Muscle layer of duodenum (tissue), 2 donors: ENCODE measurements around the gene IFRD2.

Source experiments
- H3K27ac ChIP-seq: one replicate; pipeline ENCODE4 v1.7.0; 2013; ENCODE audit warnings: mild to moderate bottlenecking, low read length
- H3K27me3 ChIP-seq: one replicate; pipeline ENCODE4 v1.7.0; 2013; ENCODE audit warnings: low read depth, mild to moderate bottlenecking, control low read depth, low read length
- H3K36me3 ChIP-seq, 2 donors: one replicate each; pipeline ENCODE4 v1.7.0; 2013; ENCODE audit warnings: low read length in 2 of 2, control low read depth in 1 of 2, mild to moderate bottlenecking in 1 of 2; ENCODE audit not compliant: insufficient read depth in 2 of 2, control insufficient read depth in 1 of 2
- H3K4me1 ChIP-seq, 2 donors: one replicate each; pipeline ENCODE4 v1.7.0; 2013; ENCODE audit warnings: low read length in 2 of 2, mild to moderate bottlenecking in 2 of 2, control low read depth in 1 of 2, moderate library complexity in 1 of 2; ENCODE audit not compliant: insufficient read depth in 2 of 2, control insufficient read depth in 1 of 2
- H3K4me3 ChIP-seq, 2 donors: one replicate each; pipeline ENCODE4 v1.7.0; 2013; ENCODE audit warnings: low read length in 2 of 2, low read depth in 1 of 2, mild to moderate bottlenecking in 1 of 2
- H3K9me3 ChIP-seq, 2 donors: one replicate each; pipeline ENCODE4 v1.7.0; 2013; ENCODE audit warnings: low read length in 2 of 2, control low read depth in 1 of 2, mild to moderate bottlenecking in 1 of 2; ENCODE audit not compliant: control insufficient read depth in 1 of 2
- donor health status: healthy.

The IFRD2 gene

DNA sequence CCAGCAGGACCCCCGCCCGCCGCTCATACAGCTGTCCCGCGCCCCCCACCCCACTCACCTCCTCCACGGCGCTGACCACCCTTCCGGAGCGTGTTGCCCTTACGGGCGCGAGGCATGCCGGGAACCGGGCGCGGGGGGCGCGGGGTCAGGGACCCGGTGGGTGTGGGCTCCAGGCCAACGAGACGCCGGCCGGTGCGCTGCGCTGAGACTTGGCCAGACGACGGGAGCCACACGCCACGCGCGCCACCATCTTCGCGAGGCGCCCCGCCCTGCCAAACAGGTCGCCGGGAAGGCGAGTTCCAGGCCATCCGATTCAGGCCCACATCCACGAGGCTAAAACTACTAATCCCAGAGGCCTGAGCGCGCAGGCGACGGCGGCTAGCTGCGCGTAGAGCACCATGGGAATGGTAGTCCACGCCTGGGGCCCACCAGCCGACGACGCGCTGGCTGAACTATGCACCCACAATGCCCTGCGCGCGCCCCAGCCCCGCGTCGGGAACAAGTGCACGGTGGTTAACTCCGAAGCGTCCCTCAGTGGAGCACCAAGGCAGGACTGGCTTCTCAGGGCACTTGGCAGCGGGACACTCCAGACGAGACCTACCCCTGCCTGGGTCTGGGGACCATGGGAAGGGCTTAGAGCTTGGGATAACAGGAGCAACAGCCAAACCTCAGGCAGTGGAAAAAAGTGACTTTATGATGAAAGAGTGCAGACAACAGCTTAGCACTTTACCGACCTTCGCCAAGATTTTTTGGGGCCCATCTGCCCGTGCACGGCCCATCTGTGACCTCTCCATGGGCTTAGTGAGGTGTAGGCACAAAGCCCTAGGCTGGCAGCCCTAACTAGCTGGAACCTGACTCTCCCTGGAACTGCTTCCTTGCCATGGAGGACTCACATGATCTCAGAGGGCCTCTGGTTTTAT is at the start of gene IFRD2:
IFRD2 (minus strand) TSS at position 271 of the 920 bp plus-strand sequence; CDS start at position 116, 155 bp downstream.
- H3K27ac ChIP-seq: peak within 1 kb of the TSS; percentile 93

DNA sequence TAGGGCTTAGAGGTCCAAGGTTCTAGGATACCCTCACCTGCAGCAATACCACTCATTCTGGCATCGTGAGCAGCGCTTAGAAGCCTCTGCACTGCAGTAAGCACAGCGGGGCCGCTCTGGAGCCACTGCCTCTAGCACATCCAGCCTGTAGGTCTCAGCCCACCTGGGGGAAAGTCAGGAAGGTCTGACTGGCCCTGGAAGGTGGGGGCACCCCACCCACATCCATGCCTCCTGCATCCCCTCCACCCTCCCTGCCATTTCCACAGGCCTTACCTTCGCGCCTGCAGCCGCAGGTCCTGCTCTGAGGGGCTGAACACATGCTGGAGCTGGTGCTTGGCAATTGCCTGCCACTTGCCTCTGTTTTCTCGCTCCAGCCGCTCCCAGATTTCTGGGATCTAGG is 49.3 kb upstream of the IFRD2 start:
- Histone ChIP-seq H3K4me1 (peaks cover 13 to 47% of the 10 kb centered on the region in 2 donors), H3K36me3 (peaks cover 0 to 6% of the 10 kb centered on the region in 2 donors), H3K4me3 (peak overlapping the region; percentile 59 to 74), H3K9me3 (no peaks in the 10 kb centered on the region), H3K27ac (no peak overlapping the region), H3K27me3 (no peaks in the 10 kb centered on the region)

More for the DNA sequence above, at the start of gene IFRD2:
- Histone ChIP-seq H3K27me3 (no peaks in the 10 kb centered on the region), H3K4me1 (peaks cover 5 to 24% of the 10 kb centered on the region in 2 donors), H3K4me3 (peak within 1 kb of the TSS; percentile 84 to 90), H3K9me3 (no peaks in the 10 kb centered on the region), H3K36me3 (peaks cover 26 to 32% of the 10 kb centered on the region in 2 donors)

GRCh38 chr3:50340448-50341329 is 48.5 kb upstream of the IFRD2 start, which contains the start of gene RASSF1:
Gene RASSF1 (minus strand): TSS chr3:50340836. CDS start chr3:50340805, 31 bp downstream.
- Histone ChIP-seq H3K9me3 (no peaks in the 10 kb centered on the region), H3K4me3 (peak within 1 kb of the TSS; percentile 59 to 74), H3K4me1 (peaks cover 13 to 51% of the 10 kb centered on the region in 2 donors), H3K27me3 (no peaks in the 10 kb centered on the region), H3K36me3 (peaks cover 0 to 8% of the 10 kb centered on the region in 2 donors), H3K27ac (peak within 1 kb of the TSS; percentile 69)

DNA sequence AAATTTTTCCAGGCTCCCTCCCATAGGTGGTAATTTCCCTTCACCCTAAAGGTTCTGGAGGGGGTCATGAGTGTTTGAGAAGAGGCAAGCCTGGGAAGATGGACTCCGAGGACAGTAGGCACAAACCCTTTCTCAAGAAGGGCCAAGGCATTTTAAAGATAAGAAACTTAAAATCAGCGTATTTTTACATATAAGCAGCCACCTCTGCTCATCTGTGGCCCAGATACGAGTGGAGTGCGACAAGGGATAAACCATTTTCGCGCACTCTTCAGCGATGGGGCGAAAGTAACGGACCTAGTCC is 47.9 kb upstream of the IFRD2 start:
- H3K27ac ChIP-seq: peak overlapping the region; percentile 69
- peaks cover 0 to 8% of the 10 kb centered on the region in 2 donors for H3K36me3 ChIP-seq
- H3K9me3 ChIP-seq: no peaks in the 10 kb centered on the region
- peak overlapping the region; percentile 59 to 74 for H3K4me3 ChIP-seq
- H3K4me1 ChIP-seq: peaks cover 13 to 47% of the 10 kb centered on the region in 2 donors
- no peaks in the 10 kb centered on the region for H3K27me3 ChIP-seq

DNA sequence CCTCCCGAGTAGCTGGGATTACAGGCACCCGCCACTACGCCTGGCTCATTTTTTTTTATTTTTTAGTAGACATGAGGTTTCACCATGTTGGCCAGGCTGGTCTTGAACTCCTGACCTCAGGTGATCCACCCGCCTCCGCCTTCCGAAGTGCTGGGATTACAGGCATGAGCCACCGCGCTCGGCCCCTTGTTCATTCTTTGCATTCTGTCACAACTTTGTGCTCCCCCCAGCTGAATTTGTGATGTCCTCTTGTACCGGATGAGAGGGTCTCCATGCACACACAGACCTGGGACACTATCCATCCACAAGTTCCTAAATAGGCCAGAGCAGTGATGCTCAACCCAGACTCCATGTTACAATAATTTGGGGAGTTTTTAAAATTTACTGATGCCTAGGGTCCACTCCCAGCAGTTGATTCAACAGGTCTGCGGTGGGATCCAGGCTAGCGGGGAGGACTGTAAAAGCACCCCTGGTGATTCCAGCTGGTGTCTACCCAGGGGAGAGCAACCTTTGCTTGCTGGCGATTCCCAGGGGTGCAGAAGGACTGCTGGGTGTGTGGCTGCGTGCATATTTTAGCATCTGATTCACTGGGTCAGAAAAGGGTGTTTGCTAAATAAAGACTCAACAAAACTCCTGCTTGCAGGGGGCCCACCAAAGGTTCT is 47.4 kb upstream of the IFRD2 start:
- Histone ChIP-seq H3K27ac (peak overlapping the region; percentile 69), H3K36me3 (peaks cover 0 to 8% of the 10 kb centered on the region in 2 donors), H3K27me3 (no peaks in the 10 kb centered on the region), H3K9me3 (no peaks in the 10 kb centered on the region), H3K4me3 (peak overlapping the region; percentile 59 to 74), H3K4me1 (peaks cover 13 to 46% of the 10 kb centered on the region in 2 donors)

GRCh38 chr3:50338965-50339364 is 46.7 kb upstream of the IFRD2 start:
- Histone ChIP-seq H3K4me3 (peak overlapping the region; percentile 18 to 21), H3K4me1 (peaks cover 13 to 49% of the 10 kb centered on the region in 2 donors), H3K27ac (peak overlapping the region; percentile 94), H3K9me3 (no peaks in the 10 kb centered on the region), H3K36me3 (peaks cover 0 to 8% of the 10 kb centered on the region in 2 donors), H3K27me3 (no peaks in the 10 kb centered on the region)

DNA sequence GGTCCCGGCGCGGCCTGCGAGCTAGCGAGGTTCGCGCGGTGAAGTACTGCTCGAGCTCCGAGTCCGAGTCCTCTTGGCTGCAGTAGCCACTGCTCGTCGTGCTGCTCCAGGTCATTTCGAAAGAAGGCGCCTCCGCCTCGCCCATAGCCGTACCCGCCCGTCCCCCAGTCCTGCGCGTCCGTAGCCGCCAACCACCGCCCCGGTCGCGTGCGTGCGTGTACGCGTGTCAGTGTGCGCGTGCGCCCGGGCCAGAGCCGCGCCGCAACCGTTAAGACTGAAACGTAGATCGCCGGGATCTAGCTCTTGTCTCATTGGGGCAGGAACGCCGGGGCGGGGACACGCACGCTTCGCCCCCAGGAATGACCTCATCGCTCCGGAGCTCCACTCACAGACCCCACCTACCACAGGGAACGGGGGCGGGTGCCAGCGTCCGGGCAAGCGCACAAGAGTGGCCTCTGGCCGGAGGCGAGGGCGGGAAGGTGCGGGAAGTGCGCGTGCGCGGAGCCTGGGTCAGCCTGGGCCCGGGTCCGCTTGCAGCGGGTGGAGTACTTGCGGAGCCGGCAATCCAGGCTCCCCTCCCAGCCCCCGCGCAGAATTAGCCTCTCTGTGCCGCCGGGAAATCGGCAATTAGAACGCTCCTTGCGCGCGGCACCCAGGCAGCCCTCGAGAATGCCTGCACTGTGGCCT is 45.1 kb upstream of the IFRD2 start:
- Histone ChIP-seq H3K36me3 (peaks cover 0 to 8% of the 10 kb centered on the region in 2 donors), H3K27ac (peak overlapping the region; percentile 94), H3K9me3 (no peaks in the 10 kb centered on the region), H3K4me3 (peak overlapping the region; percentile 84 to 85), H3K27me3 (no peaks in the 10 kb centered on the region), H3K4me1 (peaks cover 13 to 55% of the 10 kb centered on the region in 2 donors)

- no peaks in the 10 kb centered on the region for H3K27me3 ChIP-seq
- no peaks in the 10 kb centered on the region for H3K9me3 ChIP-seq
- H3K4me1 ChIP-seq: peaks cover 12 to 50% of the 10 kb centered on the region in 2 donors
- peak overlapping the region; percentile 94 for H3K27ac ChIP-seq
- peaks cover 0 to 13% of the 10 kb centered on the region in 2 donors for H3K36me3 ChIP-seq
- H3K4me3 ChIP-seq: peak overlapping the region; percentile 84 to 85
These were observed 44.4 kb upstream of the IFRD2 start for GRCh38 chr3:50336452-50337174.

GRCh38 chr3:50334339-50335075 is 42.3 kb upstream of the IFRD2 start:
- H3K4me1 ChIP-seq: peaks cover 6 to 32% of the 10 kb centered on the region in 2 donors
- H3K9me3 ChIP-seq: no peaks in the 10 kb centered on the region
- no peaks in the 10 kb centered on the region for H3K27me3 ChIP-seq
- H3K4me3 ChIP-seq: no peak overlapping the region
- H3K27ac ChIP-seq: peak overlapping the region; percentile 41
- peaks cover 19 to 32% of the 10 kb centered on the region in 2 donors for H3K36me3 ChIP-seq
